Esophagus (tissue), 2 donors: ENCODE measurements around the gene TGFBI. TPM values are rescaled to one million over a fixed set of nuclear protein-coding genes. Genes with fewer than 3 reads are reported as not detected.

ENCODE experiments used
- H3K27ac ChIP-seq, 2 donors: one replicate each; pipeline ENCODE4 v1.5.1; 2013; ENCODE audit warnings: low read depth in 2 of 2, mild to moderate bottlenecking in 2 of 2, inconsistent platforms in 1 of 2, low read length in 1 of 2, moderate library complexity in 1 of 2
- H3K27me3 ChIP-seq, 2 donors: one replicate each; pipeline ENCODE4 v1.6.1; 2013; ENCODE audit warnings: low read length in 2 of 2, control low read depth in 1 of 2, mild to moderate bottlenecking in 1 of 2; ENCODE audit not compliant: insufficient read depth in 2 of 2, control insufficient read depth in 1 of 2
- H3K36me3 ChIP-seq, 2 donors: one replicate each; pipeline ENCODE4 v1.6.1; 2013; ENCODE audit warnings: low read length in 1 of 2; ENCODE audit not compliant: control insufficient read depth in 2 of 2, insufficient read depth in 2 of 2
- H3K4me1 ChIP-seq, 2 donors: one replicate each; pipeline ENCODE4 v1.6.1; 2013; ENCODE audit warnings: low read length in 1 of 2; ENCODE audit not compliant: control insufficient read depth in 2 of 2, insufficient read depth in 2 of 2
- H3K4me3 ChIP-seq, 2 donors: one replicate each; pipeline ENCODE4 v1.5.1; 2013; ENCODE audit warnings: low read length in 2 of 2, mild to moderate bottlenecking in 2 of 2, low read depth in 1 of 2, moderate library complexity in 1 of 2
- H3K9me3 ChIP-seq, 2 donors: one replicate each; pipeline ENCODE4 v1.6.1; 2013; ENCODE audit warnings: mild to moderate bottlenecking in 2 of 2, low read depth in 1 of 2, low read length in 1 of 2, moderate library complexity in 1 of 2; ENCODE audit not compliant: control insufficient read depth in 2 of 2, insufficient read depth in 1 of 2
- WGBS, 2 donors: extraction: QIAGEN DNeasy Blood & Tissue Kit; methylation state at CpG; one replicate each; pipeline ENCODE4 v1.1.7; 2013; 5-methylcytosine and 5-hydroxymethylcytosine counted together
- polyA plus RNA-seq, 2 donors: library from polyadenylated mRNA; stranded (reverse); fragments of 200-250 nt; gene quantifications; one replicate each; pipeline ENCODE4 v1.2.3, GENCODE V29; 2013
- donor health status: healthy with polysubstance abuse.
- donor health status: Bipolar disorder and iron deficiency.

TGFBI gene
- polyA plus RNA-seq: 10 to 100 TPM; 13.9 to 14.0 TPM

GRCh38 chr5:136028782-136029742 lies at the start of gene TGFBI:
Gene TGFBI, plus strand, starts transcription at chr5:136028988. Its CDS starts 68 bp downstream, at chr5:136029056.
- Histone ChIP-seq H3K27me3 (no peaks in the 10 kb centered on the region), H3K27ac (peak within 1 kb of the TSS; percentile 5 to 17), H3K4me3 (peak within 1 kb of the TSS; percentile 39 to 48), H3K36me3 (no peaks in the 10 kb centered on the region), H3K9me3 (no peaks in the 10 kb centered on the region), H3K4me1 (peaks cover 10 to 18% of the 10 kb centered on the region in 2 donors)
- 12 to 14% methylated on average over 53 to 68 of the region's 68 CpGs for WGBS, 2 donors

- H3K36me3 ChIP-seq: no peaks in the 10 kb centered on the region
- no peaks in the 10 kb centered on the region for H3K9me3 ChIP-seq
- no peak overlapping the region for H3K4me3 ChIP-seq
- WGBS, 2 donors: 88 to 94% methylated on average over 2 of the region's 2 CpGs
- peaks cover 0 to 5% of the 10 kb centered on the region in 2 donors for H3K27me3 ChIP-seq
- no peaks in the 10 kb centered on the region for H3K4me1 ChIP-seq
- H3K27ac ChIP-seq: no peak overlapping the region
These were observed 49.8 kb upstream of the TGFBI start for GRCh38 chr5:135978993-135979392.

DNA sequence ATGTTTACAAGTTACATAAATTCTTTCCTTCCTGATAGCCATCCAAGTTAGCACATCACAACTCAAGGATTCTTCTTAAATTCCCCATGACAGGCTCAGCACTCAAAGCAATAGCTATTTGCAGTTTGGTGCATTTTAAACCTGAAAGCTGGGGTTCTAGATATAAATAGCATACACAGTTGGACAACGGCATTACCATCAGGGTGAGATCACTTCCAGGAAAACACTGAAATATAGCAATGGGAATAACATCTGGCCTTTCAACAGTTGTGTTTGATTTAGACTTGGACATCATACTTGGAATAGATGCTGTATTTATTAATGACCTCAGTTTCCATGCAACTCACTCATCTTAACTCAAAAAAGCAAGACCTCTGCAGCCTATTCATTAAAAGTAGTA lies 49.3 kb upstream of the TGFBI start:
- 47 to 53% methylated on average over 1 of the region's 1 CpG for WGBS, 2 donors
- H3K4me1 ChIP-seq: no peaks in the 10 kb centered on the region
- H3K36me3 ChIP-seq: no peaks in the 10 kb centered on the region
- peaks cover 0 to 5% of the 10 kb centered on the region in 2 donors for H3K27me3 ChIP-seq
- H3K9me3 ChIP-seq: no peaks in the 10 kb centered on the region
- no peak overlapping the region for H3K4me3 ChIP-seq
- no peak overlapping the region for H3K27ac ChIP-seq

- WGBS, 2 donors: 68 to 74% methylated on average over 1 of the region's 1 CpG
- H3K27me3 ChIP-seq: peaks cover 0 to 5% of the 10 kb centered on the region in 2 donors
- no peaks in the 10 kb centered on the region for H3K36me3 ChIP-seq
- no peaks in the 10 kb centered on the region for H3K4me1 ChIP-seq
- H3K9me3 ChIP-seq: no peaks in the 10 kb centered on the region
- no peak overlapping the region for H3K4me3 ChIP-seq
- H3K27ac ChIP-seq: no peak overlapping the region
These were observed 48.2 kb upstream of the TGFBI start for GRCh38 chr5:135980620-135981019.

- Histone ChIP-seq H3K27me3 (no peaks in the 10 kb centered on the region), H3K4me1 (peaks cover 0 to 2% of the 10 kb centered on the region in 2 donors), H3K36me3 (no peaks in the 10 kb centered on the region), H3K9me3 (no peaks in the 10 kb centered on the region), H3K4me3 (no peak overlapping the region), H3K27ac (no peak overlapping the region)
- WGBS, 2 donors: 34 to 61% methylated on average over 1 of the region's 1 CpG
These were observed 42.8 kb upstream of the TGFBI start for GRCh38 chr5:135985951-135986350.

DNA sequence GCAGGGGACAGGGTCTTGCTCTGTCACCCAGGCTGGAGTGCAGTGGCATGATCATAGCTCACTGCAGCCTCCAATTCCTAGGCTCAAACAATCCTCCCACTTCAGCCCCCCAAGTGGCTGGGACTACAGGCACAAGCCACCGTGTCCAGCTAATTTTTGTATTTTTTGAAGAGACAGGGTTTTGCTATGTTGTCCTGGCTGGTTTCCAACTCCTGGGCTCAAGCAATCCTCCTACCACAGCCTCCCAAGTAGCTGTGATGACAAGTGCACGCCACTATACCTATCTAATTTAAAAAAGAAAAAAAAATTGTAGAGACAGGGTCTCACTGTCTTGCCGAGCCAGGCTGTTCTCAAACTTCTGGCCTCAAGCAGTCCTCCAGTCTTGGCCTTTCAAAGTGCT lies 42.4 kb upstream of the TGFBI start:
- H3K27me3 ChIP-seq: no peaks in the 10 kb centered on the region
- no peaks in the 10 kb centered on the region for H3K9me3 ChIP-seq
- H3K4me3 ChIP-seq: no peak overlapping the region
- WGBS, 2 donors: 70 to 73% methylated on average over 3 of the region's 3 CpGs
- H3K36me3 ChIP-seq: no peaks in the 10 kb centered on the region
- H3K27ac ChIP-seq: no peak overlapping the region
- peaks cover 0 to 2% of the 10 kb centered on the region in 2 donors for H3K4me1 ChIP-seq

- no peaks in the 10 kb centered on the region for H3K9me3 ChIP-seq
- no peaks in the 10 kb centered on the region for H3K36me3 ChIP-seq
- H3K4me3 ChIP-seq: no peak overlapping the region
- H3K4me1 ChIP-seq: peaks cover 0 to 2% of the 10 kb centered on the region in 2 donors
- H3K27me3 ChIP-seq: no peaks in the 10 kb centered on the region
- WGBS, 2 donors: 55 to 56% methylated on average over 3 of the region's 3 CpGs
- no peak overlapping the region for H3K27ac ChIP-seq
These were observed 41.8 kb upstream of the TGFBI start for GRCh38 chr5:135986891-135987401.

DNA sequence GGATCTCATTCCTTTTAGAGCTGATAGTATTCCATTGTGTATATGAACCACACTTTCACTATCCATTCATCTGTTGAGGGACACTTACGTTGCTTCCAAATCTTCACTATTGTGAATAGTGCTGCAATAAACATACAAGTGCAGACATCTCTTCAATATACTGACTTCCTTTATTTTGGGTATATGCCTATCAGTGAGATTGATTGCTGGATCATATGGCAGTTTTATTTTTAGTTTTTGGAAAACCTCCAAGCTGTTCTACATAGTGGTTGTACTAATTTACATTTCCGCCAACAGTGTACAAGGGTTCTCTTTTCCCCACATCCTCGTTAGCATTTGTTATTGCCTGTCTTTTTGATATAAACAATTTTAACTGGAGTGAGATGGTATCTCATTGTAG lies 40.2 kb upstream of the TGFBI start:
- 70 to 81% methylated on average over 3 of the region's 3 CpGs for WGBS, 2 donors
- peaks cover 0 to 2% of the 10 kb centered on the region in 2 donors for H3K4me1 ChIP-seq
- no peaks in the 10 kb centered on the region for H3K27me3 ChIP-seq
- H3K9me3 ChIP-seq: no peaks in the 10 kb centered on the region
- no peak overlapping the region for H3K4me3 ChIP-seq
- H3K36me3 ChIP-seq: no peaks in the 10 kb centered on the region
- H3K27ac ChIP-seq: no peak overlapping the region

GRCh38 chr5:135989686-135990085 lies 39.1 kb upstream of the TGFBI start:
- Histone ChIP-seq H3K4me1 (peaks cover 0 to 2% of the 10 kb centered on the region in 2 donors), H3K9me3 (no peaks in the 10 kb centered on the region), H3K36me3 (no peaks in the 10 kb centered on the region), H3K27ac (no peak overlapping the region), H3K27me3 (peaks cover 0 to under 1% of the 10 kb centered on the region in 2 donors), H3K4me3 (no peak overlapping the region)
- WGBS, 2 donors: 81 to 82% methylated on average over 7 of the region's 7 CpGs
